ENCODE data around the gene PTGES3L. TPM values are rescaled to one million over a fixed set of nuclear protein-coding genes. Genes with fewer than 3 reads are reported as not detected.

PTGES3L gene
- 0.19 TPM in 1 of 2 replicates, not detected in the other for total RNA-seq

GRCh38 chr17:42979511-42980273 lies at the start of gene PTGES3L:
Gene PTGES3L (minus strand): TSS chr17:42980080. CDS start chr17:42980053, 27 bp downstream.

DNA sequence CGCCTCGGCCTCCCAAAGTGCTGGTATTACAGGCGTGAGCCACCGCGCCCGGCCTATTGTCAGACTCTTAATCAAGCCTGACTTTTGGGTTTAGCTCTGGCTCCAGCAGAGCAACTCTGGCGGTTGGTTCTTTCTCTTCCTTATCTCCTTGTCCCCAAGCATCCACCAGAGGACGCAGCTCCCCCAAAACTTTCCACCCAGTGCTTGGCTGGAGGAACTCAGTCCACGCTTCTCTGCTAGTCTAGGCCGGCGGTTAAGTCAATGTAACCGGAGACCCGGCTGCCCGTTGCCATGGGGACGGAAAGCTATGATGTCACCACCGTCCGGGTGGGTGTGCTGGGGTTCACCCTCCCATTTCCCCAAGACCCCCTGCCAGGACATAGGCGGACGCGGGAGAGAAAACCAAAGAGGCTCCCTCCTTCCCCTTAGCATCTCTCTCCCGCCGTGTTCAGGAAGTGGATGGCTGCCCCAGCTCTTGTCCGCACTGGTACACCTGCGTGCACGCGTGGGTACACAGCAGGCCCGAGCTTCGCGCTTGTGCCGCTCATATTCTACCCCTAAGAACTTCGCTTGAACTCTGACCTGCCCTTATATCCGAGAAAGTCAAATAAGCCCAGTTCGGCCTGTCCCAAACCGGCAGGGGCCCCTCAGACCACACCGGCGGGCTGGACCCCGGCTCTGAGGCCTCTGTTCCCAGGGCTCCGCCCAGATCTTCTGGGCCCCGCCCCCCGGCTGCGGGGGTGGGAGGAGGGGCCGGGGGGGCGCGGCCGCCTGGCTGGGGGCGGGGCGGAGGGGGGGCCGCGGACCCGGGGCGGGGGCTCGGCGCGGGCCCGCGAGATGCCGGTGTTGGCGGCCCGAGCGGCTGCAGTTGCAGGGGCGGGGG lies 44.8 kb upstream of the PTGES3L start, which contains the start of gene RND2:
Gene RND2, plus strand, starts transcription at position 825 of the 883 bp plus-strand sequence. CDS start 117 bp downstream, outside the sequence.

GRCh38 chr17:43021741-43022512 lies 42.0 kb upstream of the PTGES3L start, which contains the start of gene VAT1:
Gene VAT1 (minus strand): TSS chr17:43022385. CDS start chr17:43022322, 63 bp downstream.

GRCh38 chr17:43006639-43007551 lies 27.0 kb upstream of the PTGES3L start, which contains the start of gene IFI35:
Gene IFI35 (plus strand): TSS chr17:43006784. CDS start chr17:43006948, 164 bp downstream.

GRCh38 chr17:42997984-42998938 lies 18.4 kb upstream of the PTGES3L start, which contains the start of gene RPL27:
Gene RPL27 (plus strand): TSS chr17:42998419. CDS start chr17:42998751, 332 bp downstream.

DNA sequence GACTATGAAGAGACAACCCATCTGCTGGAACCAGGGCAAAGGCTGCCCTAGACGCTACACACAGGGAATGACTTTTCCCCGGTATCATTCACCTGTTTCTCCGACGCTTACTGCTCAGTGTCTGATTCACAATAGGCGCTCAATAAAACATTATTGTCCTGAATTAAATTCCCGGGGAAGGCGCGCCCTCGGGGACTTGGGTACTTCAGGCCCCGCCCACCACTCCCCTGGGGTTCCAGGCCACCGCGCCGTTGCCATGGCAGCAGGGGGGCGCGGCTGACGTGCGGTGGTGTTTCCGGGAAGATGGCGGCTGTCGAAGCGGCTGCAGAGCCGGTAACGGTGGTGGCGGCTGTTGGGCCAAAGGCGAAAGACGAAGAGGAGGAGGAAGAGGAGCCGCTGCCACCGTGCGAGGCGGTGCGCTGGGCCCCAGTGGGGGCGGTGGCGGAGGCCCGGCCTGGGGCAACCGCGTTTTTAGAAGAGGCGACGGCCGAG lies 440 bp upstream of the PTGES3L start, which contains the start of gene RUNDC1:
Gene RUNDC1, plus strand, starts transcription at position 292 of the 492 bp plus-strand sequence. Its CDS starts 12 bp downstream, at position 304.

DNA sequence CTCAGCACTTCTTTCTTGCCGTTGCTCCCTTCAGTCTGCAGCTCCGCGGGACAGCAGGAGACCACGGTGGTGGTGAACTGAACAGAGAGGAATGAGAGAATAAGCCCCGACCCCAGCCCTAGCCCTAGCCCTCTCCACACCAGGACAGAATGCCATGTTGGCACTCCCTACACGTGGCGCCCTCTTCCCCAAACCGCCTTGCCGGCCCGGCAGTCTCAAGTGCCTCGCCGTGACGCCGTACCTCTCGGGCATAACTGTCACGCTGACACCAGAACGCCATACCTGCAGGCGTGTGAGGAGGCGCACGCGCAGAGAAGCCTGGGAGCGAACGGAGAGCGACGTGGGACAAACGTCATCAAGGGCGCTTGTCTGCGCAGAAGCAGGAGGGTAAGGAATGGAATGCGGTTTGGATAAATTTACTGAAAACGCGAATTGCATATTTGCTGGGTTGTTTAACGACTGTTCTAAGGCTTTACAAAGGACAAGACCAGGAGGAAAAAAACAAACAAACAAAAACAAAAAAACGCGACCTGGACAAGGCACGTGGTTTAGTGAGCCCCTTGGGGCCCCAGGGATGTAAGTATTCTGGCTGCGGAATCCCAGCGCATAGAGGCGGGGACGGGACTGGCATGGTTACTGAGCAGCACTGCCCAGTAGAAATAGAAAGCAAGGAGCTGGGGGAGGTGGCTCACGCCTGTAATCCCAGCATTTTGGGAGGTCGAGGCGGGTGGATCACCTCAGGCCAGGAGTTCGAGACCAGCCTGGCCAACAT lies 15.5 kb downstream of the PTGES3L start, which contains the start of gene AARSD1:
Gene AARSD1, minus strand, starts transcription at position 294 of the 772 bp plus-strand sequence. Its CDS starts 14 bp downstream, at position 280.

Other genes with a start within 250 kb of the PTGES3L start
- 5.0 and 12.8 TPM in 2 replicates for gene EZH1, start 235.0 kb downstream of the PTGES3L start, total RNA-seq
- 2.3 TPM in 1 of 2 replicates, not detected in the other for gene RAMP2, start 218.9 kb downstream of the PTGES3L start, total RNA-seq
- 111 and 147 TPM in 2 replicates for gene VPS25, start 206.6 kb downstream of the PTGES3L start, total RNA-seq
- gene WNK4, start 199.5 kb downstream of the PTGES3L start, total RNA-seq = 2.1 and 6.2 TPM in 2 replicates
- gene COA3, start 181.4 kb downstream of the PTGES3L start, total RNA-seq = 57.3 and 83.3 TPM in 2 replicates
- not detected in 2 replicates for gene CNTD1, start 181.2 kb downstream of the PTGES3L start, total RNA-seq
- gene BECN1, start 155.8 kb downstream of the PTGES3L start, total RNA-seq = 77.5 and 93.3 TPM in 2 replicates
- gene PSME3, start 146.7 kb downstream of the PTGES3L start, total RNA-seq = 80.7 and 143 TPM in 2 replicates
- 0.55 and 0.84 TPM in 2 replicates for gene AOC2, start 135.5 kb downstream of the PTGES3L start, total RNA-seq
- 0.08 and 0.31 TPM in 2 replicates for gene AOC3, start 128.9 kb downstream of the PTGES3L start, total RNA-seq
- gene G6PC1, start 79.3 kb downstream of the PTGES3L start, total RNA-seq = not detected in 2 replicates
- 25.8 and 40.6 TPM in 2 replicates for gene AARSD1, start 15.6 kb downstream of the PTGES3L start, total RNA-seq
- gene RUNDC1, start 485 bp upstream of the PTGES3L start, total RNA-seq = 8.2 and 9.3 TPM in 2 replicates
- gene RPL27, start 18.3 kb upstream of the PTGES3L start, total RNA-seq = 2,008 and 2,439 TPM in 2 replicates
- gene IFI35, start 26.7 kb upstream of the PTGES3L start, total RNA-seq = 9.9 and 16.0 TPM in 2 replicates
- gene VAT1, start 42.3 kb upstream of the PTGES3L start, total RNA-seq = 116 and 173 TPM in 2 replicates
- gene RND2, start 45.2 kb upstream of the PTGES3L start, total RNA-seq = 0.08 and 0.23 TPM in 2 replicates
- 11.2 and 33.5 TPM in 2 replicates for gene BRCA1, start 145.3 kb upstream of the PTGES3L start, total RNA-seq
- 52.2 and 64.7 TPM in 2 replicates for gene NBR1, start 191.1 kb upstream of the PTGES3L start, total RNA-seq
- 1.5 and 1.6 TPM in 2 replicates for gene TMEM106A, start 231.8 kb upstream of the PTGES3L start, total RNA-seq
- gene CCDC200, start 248.5 kb upstream of the PTGES3L start, total RNA-seq = not detected in 2 replicates